Colonic mucosa (tissue), 4 donors: ENCODE data around the gene TNFSF11. TPM values are rescaled to one million over a fixed set of nuclear protein-coding genes. Genes with fewer than 3 reads are reported as not detected.

ENCODE experiments used
- DNase-seq: peaks from one replicate; pipeline ENCODE4 v3.0.0-alpha.2; 2020
- H3K27ac ChIP-seq: fragments of 200-600 bp; one replicate; pipeline ENCODE4 v1.8.0; 2021
- H3K27me3 ChIP-seq: fragments of 200-600 bp; one replicate; pipeline ENCODE4 v1.8.0; 2021
- H3K36me3 ChIP-seq: fragments of 200-600 bp; one replicate; pipeline ENCODE4 v1.8.0; 2021
- H3K4me1 ChIP-seq: fragments of 200-600 bp; one replicate; pipeline ENCODE4 v1.8.0; 2021; ENCODE audit warnings: mild to moderate bottlenecking
- H3K4me3 ChIP-seq: fragments of 200-600 bp; one replicate; pipeline ENCODE4 v1.8.0; 2021
- H3K9ac ChIP-seq, 2 donors: one replicate each; pipeline ENCODE4 v1.7.0; 2013; ENCODE audit warnings: control low read depth in 2 of 2, low read depth in 2 of 2, low read length in 2 of 2
- H3K9me3 ChIP-seq: fragments of 200-600 bp; one replicate; pipeline ENCODE4 v1.8.0; 2021
- CTCF ChIP-seq: fragments of 200-600 bp; IDR thresholded peaks from one replicate; pipeline ENCODE4 v1.8.0; 2022; ENCODE audit warnings: antibody characterized with exemption, mild to moderate bottlenecking
- intact Hi-C: fragments of 100-400 bp; cut with DNase I; formaldehyde crosslinking; loops from one replicate; pipeline ENCODE4 v1.14.1; 2022
- total RNA-seq, 2 donors: library from RNA; stranded (reverse); fragmentation: NEBNext Ultra II Directional in 1 of 2; extraction: Animal tissue kit (Norgen Biotek cat#: 25700) in 1 of 2; gene quantifications; one replicate each; pipeline ENCODE4 v1.2.1, GENCODE V29; 2021
- donor health status: healthy.
- donor health status: DM: no; HTN: no; CAD: no.
- donor health status: DM: no; HTN: no; CAD: no.

TNFSF11 gene
- total RNA-seq, 2 donors from 2014 or later: 0.15 to 0.66 TPM

GRCh38 chr13:42543215-42543797, 30.6 kb upstream of the TNFSF11 start:
- intact Hi-C loops: no loop called here
- Histone ChIP-seq H3K4me1 (no peaks in the 10 kb centered on the region), H3K9ac (no peak overlapping the region), H3K27ac (no peak overlapping the region), H3K27me3 (no peaks in the 10 kb centered on the region), H3K4me3 (no peak overlapping the region), H3K36me3 (no peaks in the 10 kb centered on the region), H3K9me3 (no peaks in the 10 kb centered on the region)
- TF ChIP-seq CTCF: no peak
- DNase-seq: no peak

- H3K27ac ChIP-seq: no peak overlapping the region
- no peaks in the 10 kb centered on the region for H3K27me3 ChIP-seq
- no peaks in the 10 kb centered on the region for H3K36me3 ChIP-seq
- no peak for TF ChIP-seq CTCF
- H3K9ac ChIP-seq: no peak overlapping the region
- H3K9me3 ChIP-seq: no peaks in the 10 kb centered on the region
- DNase-seq: no peak
- no peak overlapping the region for H3K4me3 ChIP-seq
- intact Hi-C loops: no loop called here
- no peaks in the 10 kb centered on the region for H3K4me1 ChIP-seq
These were observed 29.6 kb upstream of the TNFSF11 start for GRCh38 chr13:42544246-42544926.

GRCh38 chr13:42545842-42546241, 28.1 kb upstream of the TNFSF11 start:
- Histone ChIP-seq H3K36me3 (no peaks in the 10 kb centered on the region), H3K4me3 (no peak overlapping the region), H3K9ac (no peak overlapping the region), H3K27me3 (no peaks in the 10 kb centered on the region), H3K4me1 (no peaks in the 10 kb centered on the region), H3K9me3 (no peaks in the 10 kb centered on the region), H3K27ac (no peak overlapping the region)
- DNase-seq: no peak
- intact Hi-C loops: no loop called here
- TF ChIP-seq CTCF: no peak

GRCh38 chr13:42547612-42548011, 26.3 kb upstream of the TNFSF11 start:
- Histone ChIP-seq H3K27ac (no peak overlapping the region), H3K4me1 (no peaks in the 10 kb centered on the region), H3K36me3 (no peaks in the 10 kb centered on the region), H3K9me3 (no peaks in the 10 kb centered on the region), H3K9ac (no peak overlapping the region), H3K27me3 (no peaks in the 10 kb centered on the region), H3K4me3 (no peak overlapping the region)
- DNase-seq: no peak
- intact Hi-C loops: no loop called here
- no peak for TF ChIP-seq CTCF

- intact Hi-C loops: no loop called here
- no peak for TF ChIP-seq CTCF
- H3K9me3 ChIP-seq: no peaks in the 10 kb centered on the region
- H3K27ac ChIP-seq: no peak overlapping the region
- H3K4me3 ChIP-seq: no peak overlapping the region
- H3K27me3 ChIP-seq: no peaks in the 10 kb centered on the region
- no peaks in the 10 kb centered on the region for H3K36me3 ChIP-seq
- no peak overlapping the region for H3K9ac ChIP-seq
- H3K4me1 ChIP-seq: no peaks in the 10 kb centered on the region
- DNase-seq: no peak
These were observed 25.0 kb upstream of the TNFSF11 start for GRCh38 chr13:42548731-42549551.
